Adrenal gland (tissue), 12 donors: ENCODE data around the gene CATSPERZ. TPM values are rescaled to one million over a fixed set of nuclear protein-coding genes. Genes with fewer than 3 reads are reported as not detected.

Experiments
- DNase-seq, 7 donors: peaks; one replicate each; pipeline ENCODE4 v3.0.0-alpha.2; 2019 to 2020
- H3K27ac ChIP-seq, 5 donors: fragments of 200-600 bp; sonication (generic) in 4 of 5; 1 replicate in 3 of 5; 2 replicates in 2 of 5; pipeline versions ENCODE4 v1.5.1 to v1.8.0; 2016 to 2020; ENCODE audit warnings: mild to moderate bottlenecking in 1 of 5
- H3K27me3 ChIP-seq: fragments of 200-600 bp; 2 replicates; pipeline ENCODE4 v1.8.0; 2021
- H3K36me3 ChIP-seq, 2 donors: fragments of 200-600 bp; replicated peaks in 1 of 2; 1 replicate in 1 of 2; 2 replicates in 1 of 2; pipeline versions ENCODE4 v1.5.1 to v1.8.0; 2018 to 2022
- H3K4me1 ChIP-seq, 2 donors: fragments of 200-600 bp; replicated peaks in 1 of 2; 1 replicate in 1 of 2; 2 replicates in 1 of 2; pipeline versions ENCODE4 v1.5.1 to v1.8.0; 2018 to 2021
- H3K4me3 ChIP-seq, 4 donors: fragments of 200-600 bp; sonication (generic) in 3 of 4; one replicate each; pipeline ENCODE4 v1.5.1; 2016 to 2018
- H3K9me3 ChIP-seq, 3 donors: fragments of 200-600 bp; sonication (generic) in 1 of 3; replicated peaks in 1 of 3; 1 replicate in 2 of 3; 2 replicates in 1 of 3; pipeline versions ENCODE4 v1.5.1 to v1.8.0; 2016 to 2021
- CTCF ChIP-seq, 6 experiments: fragments of 450-650 bp in 4 of 6; fragments of 200-600 bp in 2 of 6; sonication (generic) in 1 of 6; IDR thresholded peaks; 1 replicate in 5 of 6; 2 replicates in 1 of 6; pipeline versions ENCODE4 v1.5.1 to v1.8.0; 2016 to 2021; ENCODE audit warnings: antibody characterized with exemption in 6 of 6, mild to moderate bottlenecking in 2 of 6, moderate library complexity in 1 of 6
- POLR2A ChIP-seq, 2 donors: fragments of 450-650 bp; IDR thresholded peaks; one replicate each; pipeline ENCODE4 v1.6.1; 2017; ENCODE audit warnings: antibody characterized with exemption in 2 of 2, mild to moderate bottlenecking in 2 of 2, moderate library complexity in 1 of 2
- whole genome bisulfite sequencing, 4 donors: extraction: QIAGEN DNeasy Blood & Tissue Kit in 2 of 4; methylation state at CpG; one replicate each; pipeline versions ENCODE4 v1.1.5 to v1.1.7; 2013 to 2017; 5-methylcytosine and 5-hydroxymethylcytosine counted together
- intact Hi-C, 2 donors: fragments of 100-400 bp; cut with DNase I; formaldehyde crosslinking; loops; one replicate each; pipeline versions ENCODE4 v1.14.1 to v1.15.0; 2022 to 2023
- polyA plus RNA-seq, 3 donors: library from polyadenylated mRNA; stranded (reverse); fragments of 200-250 nt in 2 of 3; fragments of 350-450 nt in 1 of 3; fragmentation: Illumina TruSeq in 1 of 3; extraction: RNeasy Lipid Tissue Mini Kit (QIAGEN cat#74804) in 1 of 3; gene quantifications; one replicate each; pipeline ENCODE4 v1.2.3, GENCODE V29; 2013 to 2014
- total RNA-seq, 9 donors: library from RNA; depleted of rRNA in 4 of 9; stranded (reverse); fragments of >200 nt in 4 of 9; fragments of 120-200 nt in 1 of 9; fragmentation: NEBNext Ultra II Directional in 1 of 9; extraction: Animal tissue kit (Norgen Biotek cat#: 25700) in 1 of 9; gene quantifications; one replicate each; pipeline versions ENCODE4 v1.1.0 to v1.2.4, GENCODE V29; 2013 to 2023
- donor health status: healthy with polysubstance abuse.
- donor health status: Bipolar disorder and iron deficiency.
- donor health status: DM: yes; HTN: yes; CAD: no.
- donor health status: DM: no; HTN: no; CAD: no.
- donor health status: DM: no; HTN: no; CAD: no.
- donor health status: DM: yes; HTN: yes; CAD: no.

The CATSPERZ gene
- total and polyA plus RNA-seq, 12 donors: 0.28 to 1.2 (median 0.71) TPM; not detected in 8

- Histone ChIP-seq H3K4me3 (no peak overlapping the region), H3K9me3 (no peaks in the 10 kb centered on the region), H3K27me3 (peaks cover 59% of the 10 kb centered on the region), H3K36me3 (no peaks in the 10 kb centered on the region), H3K27ac (no peak overlapping the region), H3K4me1 (peaks cover 20 to 34% of the 10 kb centered on the region in 2 donors)
- TF ChIP-seq CTCF (IDR thresholded peaks at IDR 0.05) (no peak), POLR2A (IDR thresholded peaks at IDR 0.05) (no peak)
- 50 to 90% (median 61%) methylated on average over 1 of the region's 1 CpG for WGBS, 4 donors
- intact Hi-C loops: loop anchor here in 1 of 2 donors (5.0 to 10.0 kb wide), 2 partner anchors 89 to 291 kb away; partner anchors contain the start of gene FERMT3
- DNase-seq: no peak
Measured at GRCh38 chr11:64296236-64296635, 3.9 kb upstream of the CATSPERZ start.

DNA sequence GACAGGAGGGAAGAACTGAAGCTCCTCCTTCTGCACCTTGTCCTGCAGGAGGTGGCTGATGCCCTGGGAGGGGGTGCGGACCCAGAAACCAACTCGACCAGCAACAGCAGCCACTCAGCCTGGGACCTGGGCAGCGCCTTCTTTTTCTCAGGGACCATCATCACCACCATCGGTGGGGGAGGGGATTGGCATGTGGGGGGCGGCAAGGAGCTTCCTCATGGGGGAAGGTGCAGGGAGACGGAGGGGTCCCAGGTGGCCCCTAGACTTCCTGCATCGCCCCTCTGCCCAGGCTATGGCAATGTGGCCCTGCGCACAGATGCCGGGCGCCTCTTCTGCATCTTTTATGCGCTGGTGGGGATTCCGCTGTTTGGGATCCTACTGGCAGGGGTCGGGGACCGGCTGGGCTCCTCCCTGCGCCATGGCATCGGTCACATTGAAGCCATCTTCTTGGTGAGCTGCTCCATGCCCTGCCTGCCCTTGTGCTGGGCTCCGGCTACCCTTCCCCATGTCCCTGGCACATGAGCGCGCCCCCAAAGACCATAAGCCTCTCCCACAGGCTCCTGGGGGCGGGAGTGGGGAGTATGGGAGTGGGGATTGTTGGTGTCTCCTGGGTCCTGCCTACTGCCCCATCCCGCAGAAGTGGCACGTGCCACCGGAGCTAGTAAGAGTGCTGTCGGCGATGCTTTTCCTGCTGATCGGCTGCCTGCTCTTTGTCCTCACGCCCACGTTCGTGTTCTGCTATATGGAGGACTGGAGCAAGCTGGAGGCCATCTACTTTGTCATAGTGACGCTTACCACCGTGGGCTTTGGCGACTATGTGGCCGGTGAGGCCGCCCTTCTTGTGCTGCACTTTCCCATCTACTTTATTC is 3.1 kb upstream of the CATSPERZ start:
- 17 to 22% (median 20%) methylated on average over 11 to 34 of the region's 34 CpGs for WGBS, 4 donors
- H3K27ac ChIP-seq: no peak overlapping the region
- peaks cover 20 to 31% of the 10 kb centered on the region in 2 donors for H3K4me1 ChIP-seq
- TF ChIP-seq POLR2A (IDR thresholded peaks at IDR 0.05) (no peak), CTCF (IDR thresholded peaks at IDR 0.05) (no peak)
- DNase-seq: no peak
- no peak overlapping the region for H3K4me3 ChIP-seq
- no peaks in the 10 kb centered on the region for H3K36me3 ChIP-seq
- peaks cover 50% of the 10 kb centered on the region for H3K27me3 ChIP-seq
- no peaks in the 10 kb centered on the region for H3K9me3 ChIP-seq
- intact Hi-C loops: loop anchor here in 1 of 2 donors (5.0 to 10.0 kb wide), 2 partner anchors 90 to 292 kb away; partner anchors contain the start of gene FERMT3

- peaks cover 20 to 25% of the 10 kb centered on the region in 2 donors for H3K4me1 ChIP-seq
- no peak overlapping the region for H3K4me3 ChIP-seq
- TF ChIP-seq CTCF (IDR thresholded peaks at IDR 0.05): no peak
- no peak for TF ChIP-seq POLR2A (IDR thresholded peaks at IDR 0.05)
- DNase-seq: no peak
- H3K27ac ChIP-seq: no peak overlapping the region
- peaks cover 43% of the 10 kb centered on the region for H3K27me3 ChIP-seq
- no peaks in the 10 kb centered on the region for H3K36me3 ChIP-seq
- intact Hi-C loops: loop anchor here in 1 of 2 donors (5.0 to 10.0 kb wide), 2 partner anchors 91 to 293 kb away; partner anchors contain the start of gene FERMT3
- H3K9me3 ChIP-seq: no peaks in the 10 kb centered on the region
- WGBS, 4 donors: 56 to 62% (median 59%) methylated on average over 16 to 18 of the region's 18 CpGs
Measured at GRCh38 chr11:64297699-64298358, 2.3 kb upstream of the CATSPERZ start.
